K562 treated with DMSO at 1 percent for 12 hours (cell line): ENCODE measurements around the gene EPDR1. TPM values are rescaled to one million over a fixed set of nuclear protein-coding genes. Genes with fewer than 3 reads are reported as not detected.

Source experiments
- total RNA-seq: library from RNA; unstranded; fragments of 300-600 nt; gene quantifications from 2 replicates; pipeline ENCODE4 v1.2.3, GENCODE V29; 2022; ENCODE audit not compliant: insufficient read depth

The EPDR1 gene
- not detected in 2 replicates for total RNA-seq

DNA sequence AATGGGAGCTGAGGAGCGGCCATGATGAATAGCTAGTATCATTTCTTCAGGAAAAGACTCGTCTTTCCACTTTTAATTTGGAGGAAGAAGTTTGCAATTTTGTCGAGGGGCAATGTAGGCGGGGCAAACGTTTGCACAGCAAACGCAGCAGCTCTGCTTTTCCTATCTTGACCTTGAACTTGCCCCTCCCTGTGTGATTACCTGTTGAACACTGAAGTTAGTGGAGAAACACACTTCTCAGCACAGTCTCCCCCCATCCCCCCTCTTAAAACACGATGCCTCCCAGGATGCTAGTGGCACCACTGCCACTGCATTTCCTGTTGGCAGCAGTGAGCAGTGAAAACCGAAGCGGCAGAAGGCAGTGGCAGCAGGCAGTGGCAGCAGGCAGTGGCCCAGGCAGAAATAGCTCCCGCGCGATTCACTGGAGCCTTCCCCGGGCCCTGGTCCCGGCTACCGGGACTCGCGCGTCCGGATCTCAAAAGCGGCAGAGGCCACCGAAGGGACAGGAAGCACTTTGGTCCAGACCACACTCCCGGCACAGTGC, at the start of gene EPDR1:
EPDR1 (plus strand) TSS at position 336 of the 544 bp plus-strand sequence. CDS start 300 bp downstream, outside the sequence.

DNA sequence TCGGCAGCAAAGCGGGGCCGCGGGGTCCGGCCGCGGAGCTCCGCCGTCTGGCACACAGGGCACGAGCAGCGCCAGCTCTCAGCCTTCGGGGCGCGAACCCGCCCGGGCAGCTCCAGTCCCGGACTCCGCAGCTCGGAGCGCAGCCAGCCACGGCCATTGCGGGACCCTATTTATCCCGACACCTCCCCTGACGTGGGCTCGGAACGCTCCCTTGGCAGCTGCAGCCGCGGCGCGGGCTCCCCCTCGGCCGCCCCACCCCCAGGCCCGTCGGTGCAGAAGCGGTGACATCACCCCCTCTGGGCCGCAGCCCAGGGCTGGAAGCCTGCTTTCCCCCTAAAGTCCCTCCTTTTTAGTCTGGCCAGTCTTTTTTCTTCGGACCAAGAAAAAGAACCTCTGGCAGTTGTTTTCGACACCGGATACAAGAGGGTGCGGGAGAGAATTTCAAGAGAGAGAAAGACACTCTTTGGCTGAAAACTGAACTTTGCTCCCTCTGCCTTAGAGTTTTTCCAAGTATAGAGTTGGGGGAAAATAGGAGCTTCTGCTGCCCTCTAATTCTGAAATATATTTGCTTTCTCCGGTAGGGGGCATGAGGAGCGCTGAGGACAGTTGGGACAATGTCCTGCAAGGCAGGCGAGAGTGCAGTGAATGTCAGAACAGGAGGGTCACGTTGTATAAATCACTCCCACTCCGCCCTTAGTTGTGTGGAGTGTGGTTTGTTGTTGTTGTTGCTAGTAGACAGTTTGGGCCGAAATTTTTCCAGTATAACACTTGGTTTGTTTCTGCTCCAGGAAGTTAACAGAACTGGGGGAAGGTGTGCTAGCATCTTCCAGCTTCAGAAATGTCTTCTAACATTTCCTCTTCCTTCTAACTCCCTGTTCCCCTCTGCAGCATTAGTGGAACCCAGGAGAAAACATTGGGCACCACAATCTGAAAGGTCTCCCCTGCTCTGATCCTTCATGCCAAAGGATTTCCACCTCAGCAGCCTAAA, 3.5 kb upstream of the EPDR1 start, which contains the start of gene SFRP4:
SFRP4 (minus strand) TSS at position 145 of the 988 bp plus-strand sequence. CDS start 280 bp downstream, outside the sequence.

Other genes starting within 250 kb of the EPDR1 start
- gene GPR141, start 236.9 kb upstream of the EPDR1 start, total RNA-seq = not detected in 2 replicates
- gene NME8, start 72.0 kb upstream of the EPDR1 start, total RNA-seq = not detected in 2 replicates
- not detected in 2 replicates for gene SFRP4, start 3.8 kb upstream of the EPDR1 start, total RNA-seq